H9 (cell line): ENCODE data around the gene CD300LG. TPM values are rescaled to one million over a fixed set of nuclear protein-coding genes. Genes with fewer than 3 reads are reported as not detected.

Experiments used
- DNase-seq: peaks from one replicate; pipeline ENCODE4 v3.0.0-alpha.2; 2017
- H2AFZ ChIP-seq: one replicate; pipeline ENCODE4 v1.6.1; 2013; ENCODE audit warnings: mild to moderate bottlenecking, low read length, control low read depth, moderate library complexity
- H2AK5ac ChIP-seq: 2 replicates; pipeline ENCODE4 v1.6.1; 2013; ENCODE audit warnings: low read length, control low read depth, mixed read lengths; ENCODE audit not compliant: insufficient read length
- H2BK120ac ChIP-seq: one replicate; pipeline ENCODE4 v1.6.1; 2013; ENCODE audit warnings: low read depth, mild to moderate bottlenecking, low read length, control low read depth, inconsistent platforms; ENCODE audit not compliant: poor library complexity, severe bottlenecking
- H2BK12ac ChIP-seq: 2 replicates; pipeline ENCODE4 v1.6.1; 2013; ENCODE audit warnings: low read length, control low read depth, mixed read lengths, low read depth; ENCODE audit not compliant: insufficient read length
- H2BK15ac ChIP-seq: 2 replicates; pipeline ENCODE4 v1.6.1; 2013; ENCODE audit warnings: low read depth, low read length, control low read depth
- H2BK20ac ChIP-seq: one replicate; pipeline ENCODE4 v1.6.1; 2013; ENCODE audit warnings: low read depth, mild to moderate bottlenecking, low read length, control low read depth, inconsistent platforms; ENCODE audit not compliant: poor library complexity, severe bottlenecking
- H2BK5ac ChIP-seq: 2 replicates; pipeline ENCODE4 v1.6.1; 2013; ENCODE audit warnings: low read length, control low read depth, mixed read lengths; ENCODE audit not compliant: insufficient read length
- H3K14ac ChIP-seq: 2 replicates; pipeline ENCODE4 v1.6.1; 2013; ENCODE audit warnings: low read length, control low read depth; ENCODE audit not compliant: insufficient read depth
- H3K18ac ChIP-seq: 2 replicates; pipeline ENCODE4 v1.6.1; 2013; ENCODE audit warnings: low read depth, mild to moderate bottlenecking, mixed read lengths, low read length, control low read depth; ENCODE audit not compliant: insufficient read length
- H3K23ac ChIP-seq: 2 replicates; pipeline ENCODE4 v1.6.1; 2013; ENCODE audit warnings: low read length, control low read depth, mixed read lengths, low read depth; ENCODE audit not compliant: insufficient read length
- H3K23me2 ChIP-seq: 2 replicates; pipeline ENCODE4 v1.6.1; 2013; ENCODE audit warnings: low read depth, mild to moderate bottlenecking, mixed read lengths, low read length, control low read depth; ENCODE audit not compliant: insufficient read length, poor library complexity, severe bottlenecking
- H3K27ac ChIP-seq: 2 replicates; pipeline ENCODE4 v1.5.1; 2013; ENCODE audit warnings: low read length, control low read depth, mixed read lengths, low read depth; ENCODE audit not compliant: insufficient read length
- H3K27me3 ChIP-seq: 2 replicates; pipeline ENCODE4 v1.6.1; 2013; ENCODE audit warnings: low read length, control low read depth, inconsistent platforms; ENCODE audit not compliant: insufficient read depth
- H3K4ac ChIP-seq: 2 replicates; pipeline ENCODE4 v1.6.1; 2013; ENCODE audit warnings: low read depth, mild to moderate bottlenecking, control low read depth, inconsistent platforms, low read length, moderate library complexity
- H3K4me1 ChIP-seq: 2 replicates; pipeline ENCODE4 v1.6.1; 2013; ENCODE audit warnings: low read length, control low read depth, inconsistent platforms; ENCODE audit not compliant: insufficient read depth
- H3K4me2 ChIP-seq: 2 replicates; pipeline ENCODE4 v1.6.1; 2013; ENCODE audit warnings: low read length, control low read depth, mixed read lengths; ENCODE audit not compliant: insufficient read length, insufficient read depth
- H3K56ac ChIP-seq: 2 replicates; pipeline ENCODE4 v1.6.1; 2013; ENCODE audit warnings: low read depth, mild to moderate bottlenecking, mixed read lengths, low read length, control low read depth; ENCODE audit not compliant: insufficient read length
- H3K79me1 ChIP-seq: 2 replicates; pipeline ENCODE4 v1.6.1; 2013; ENCODE audit warnings: low read depth, mild to moderate bottlenecking, moderate library complexity, low read length, control low read depth, inconsistent platforms; ENCODE audit not compliant: insufficient read depth, poor library complexity, severe bottlenecking
- H3K79me2 ChIP-seq: 2 replicates; pipeline ENCODE4 v1.6.1; 2013; ENCODE audit warnings: low read length, control low read depth, inconsistent platforms; ENCODE audit not compliant: insufficient read depth
- H3K9ac ChIP-seq: 2 replicates; pipeline ENCODE4 v1.6.1; 2013; ENCODE audit warnings: low read length, control low read depth, mixed read lengths; ENCODE audit not compliant: insufficient read length; ENCODE audit errors: extremely low read depth
- H3K9me3 ChIP-seq: one replicate; pipeline ENCODE4 v1.6.1; 2013; ENCODE audit warnings: low read depth, low read length, inconsistent platforms; ENCODE audit not compliant: control insufficient read depth
- H3T11ph ChIP-seq: one replicate; pipeline ENCODE4 v1.6.1; 2013; ENCODE audit warnings: mild to moderate bottlenecking, low read length, control low read depth, inconsistent platforms
- H4K20me1 ChIP-seq: one replicate; pipeline ENCODE4 v1.6.1; 2013; ENCODE audit not compliant: control insufficient read depth, insufficient read length, insufficient read depth
- H4K5ac ChIP-seq: 2 replicates; pipeline ENCODE4 v1.6.1; 2013; ENCODE audit warnings: low read depth, mild to moderate bottlenecking, mixed read lengths, low read length, control low read depth; ENCODE audit not compliant: insufficient read length
- H4K8ac ChIP-seq: replicated peaks from 2 replicates; pipeline ENCODE4 v1.6.1; 2013; ENCODE audit warnings: low read length, control low read depth, mixed read lengths, low read depth; ENCODE audit not compliant: insufficient read length
- H4K91ac ChIP-seq: 2 replicates; pipeline ENCODE4 v1.6.1; 2013; ENCODE audit warnings: low read depth, mild to moderate bottlenecking, moderate library complexity, mixed read lengths, low read length, control low read depth; ENCODE audit not compliant: insufficient read length
- H3K27ac Mint-ChIP-seq, 3 experiments: 2 replicates in 2 of 3; 3 replicates in 1 of 3; pipeline ENCODE4 v1.8.0; 2020 to 2021; ENCODE audit warnings: mixed read lengths in 3 of 3, mild to moderate bottlenecking in 1 of 3, moderate library complexity in 1 of 3
- H3K27me3 Mint-ChIP-seq: 2 replicates; pipeline ENCODE4 v1.8.0; 2021; ENCODE audit warnings: low read depth, mild to moderate bottlenecking, moderate library complexity, mixed read lengths
- H3K36me3 Mint-ChIP-seq, 3 experiments: 2 replicates in 2 of 3; 3 replicates in 1 of 3; pipeline ENCODE4 v1.8.0; 2020 to 2021; ENCODE audit warnings: low read depth in 3 of 3, mixed read lengths in 3 of 3; ENCODE audit not compliant: insufficient read depth in 1 of 3
- H3K4me1 Mint-ChIP-seq, 2 experiments: 2 replicates each; pipeline ENCODE4 v1.8.0; 2020; ENCODE audit warnings: mixed read lengths in 2 of 2
- H3K4me3 Mint-ChIP-seq, 2 experiments: 2 replicates in 1 of 2; 3 replicates in 1 of 2; pipeline ENCODE4 v1.8.0; 2020 to 2021; ENCODE audit warnings: mild to moderate bottlenecking in 2 of 2, mixed read lengths in 2 of 2, moderate library complexity in 1 of 2
- H3K9me3 Mint-ChIP-seq, 2 experiments: 2 replicates in 1 of 2; 3 replicates in 1 of 2; pipeline ENCODE4 v1.8.0; 2020; ENCODE audit warnings: mild to moderate bottlenecking in 2 of 2, mixed read lengths in 2 of 2, moderate library complexity in 1 of 2
- CTCF ChIP-seq: fragments of 200-600 bp; sonication (generic); conservative IDR thresholded peaks from 3 replicates; pipeline ENCODE4 v1.8.0; 2021; ENCODE audit warnings: antibody characterized with exemption, mild to moderate bottlenecking
- WGBS: extraction: QIAGEN DNeasy Blood & Tissue Kit; methylation state at CpG from one replicate; pipeline ENCODE4 v1.1.7; 2013; ENCODE audit warnings: missing lambda C conversion rate, low lambda C conversion rate, mixed read lengths; ENCODE audit not compliant: insufficient read length; ENCODE audit errors: extremely low coverage; 5-methylcytosine and 5-hydroxymethylcytosine counted together
- total RNA-seq: library from RNA; stranded (reverse); gene quantifications from 2 replicates; pipeline ENCODE4 v1.2.1, GENCODE V29; 2021

CD300LG gene
- total RNA-seq, 1 experiment from 2014 or later: not detected

- no peaks in the 10 kb centered on the region for H3K27me3 ChIP-seq
- H3K14ac ChIP-seq: no peak overlapping the region; the same call in 1 of the 2 replicates
- no peak overlapping the region for H2BK5ac ChIP-seq
- peaks cover 9 to 18% of the 10 kb centered on the region in 2 experiments for H3K4me1 Mint-ChIP-seq
- H3K4me1 ChIP-seq: peaks cover 3% of the 10 kb centered on the region; the same call in 1 of the 2 replicates
- no peak overlapping the region for H2BK15ac ChIP-seq
- no peak overlapping the region for H2AFZ ChIP-seq
- H2AK5ac ChIP-seq: no peak overlapping the region
- WGBS: no CpG with 5 or more reads among the region's 14 CpGs
- no peaks in the 10 kb centered on the region; the same call in 1 of the 2 replicates for H3K27me3 Mint-ChIP-seq
- H3K4ac ChIP-seq: no peak overlapping the region
- no peak overlapping the region for H3K18ac ChIP-seq
- no peaks in the 10 kb centered on the region for H4K20me1 ChIP-seq
- H3K4me2 ChIP-seq: no peak overlapping the region
- peaks cover 4 to 14% (median 13%) of the 10 kb centered on the region in 3 experiments; a peak in 4 of 7 replicates for H3K36me3 Mint-ChIP-seq
- no peak overlapping the region for H2BK12ac ChIP-seq
- no peak overlapping the region for H4K8ac ChIP-seq
- no peaks in the 10 kb centered on the region for H3K9me3 Mint-ChIP-seq
- no peak overlapping the region for H4K5ac ChIP-seq
- no peaks in the 10 kb centered on the region for H3K79me2 ChIP-seq
- no peak overlapping the region for H3K56ac ChIP-seq
- DNase-seq: no peak
- no peak overlapping the region for H3K27ac ChIP-seq
- no peak overlapping the region for H2BK120ac ChIP-seq
- H4K91ac ChIP-seq: no peak overlapping the region
- no peaks in the 10 kb centered on the region for H3K79me1 ChIP-seq
- no peak overlapping the region for H3K4me3 Mint-ChIP-seq
- no peak overlapping the region for H3K23ac ChIP-seq
- TF ChIP-seq CTCF: no peak
- H3K27ac Mint-ChIP-seq: no peak overlapping the region
- no peaks in the 10 kb centered on the region for H3K23me2 ChIP-seq
- H3T11ph ChIP-seq: no peak overlapping the region
- H3K9ac ChIP-seq: no peak overlapping the region
- H3K9me3 ChIP-seq: no peaks in the 10 kb centered on the region
- H2BK20ac ChIP-seq: no peak overlapping the region
These were observed 35.9 kb downstream of the CD300LG start for GRCh38 chr17:43882761-43883415.
